Psoas muscle (tissue), 8 donors: ENCODE data around the gene FBXO2. TPM values are rescaled to one million over a fixed set of nuclear protein-coding genes. Genes with fewer than 3 reads are reported as not detected.

Source experiments
- ATAC-seq, 4 donors: fragments of 200-7000 bp; cut with Tn5 transposase; one replicate each; pipeline ENCODE4 v1.9.1; 2020; ENCODE audit warnings: moderate library complexity in 3 of 4, mild to moderate bottlenecking in 2 of 4
- DNase-seq, 2 donors: peaks; one replicate each; pipeline ENCODE4 v3.0.0-alpha.2; 2020
- H3K27ac ChIP-seq: fragments of 200-600 bp; one replicate; pipeline ENCODE4 v1.8.0; 2022
- H3K27me3 ChIP-seq, 3 donors: fragments of 200-600 bp in 1 of 3; one replicate each; pipeline versions ENCODE4 v1.6.1 to v1.8.0; 2013 to 2022; ENCODE audit warnings: low read length in 2 of 3, mild to moderate bottlenecking in 2 of 3, moderate library complexity in 1 of 3; ENCODE audit not compliant: insufficient read depth in 3 of 3
- H3K36me3 ChIP-seq, 2 donors: fragments of 200-600 bp in 1 of 2; one replicate each; pipeline versions ENCODE4 v1.6.1 to v1.8.0; 2013 to 2022; ENCODE audit warnings: low read depth in 1 of 2, mild to moderate bottlenecking in 1 of 2, moderate library complexity in 1 of 2; ENCODE audit not compliant: insufficient read depth in 1 of 2
- H3K4me1 ChIP-seq: fragments of 200-600 bp; one replicate; pipeline ENCODE4 v1.8.0; 2022
- H3K4me3 ChIP-seq: fragments of 200-600 bp; one replicate; pipeline ENCODE4 v1.8.0; 2022; ENCODE audit warnings: mild to moderate bottlenecking
- H3K9me3 ChIP-seq: fragments of 200-600 bp; one replicate; pipeline ENCODE4 v1.8.0; 2022
- CTCF ChIP-seq: fragments of 200-600 bp; IDR thresholded peaks from one replicate; pipeline ENCODE4 v1.8.0; 2022; ENCODE audit warnings: antibody characterized with exemption
- WGBS, 3 donors: extraction: QIAGEN DNeasy Blood & Tissue Kit; methylation state at CpG; one replicate each; pipeline versions ENCODE4 v1.1.6 to v1.1.7; 2013; 5-methylcytosine and 5-hydroxymethylcytosine counted together
- intact Hi-C, 2 donors: fragments of 100-400 bp; cut with DNase I; formaldehyde crosslinking; loops; one replicate each; pipeline versions ENCODE4 v1.11.0 to v1.14.2; 2022
- polyA plus RNA-seq, 3 donors: library from polyadenylated mRNA; stranded (reverse); fragments of 200-250 nt; gene quantifications; one replicate each; pipeline ENCODE4 v1.2.3, GENCODE V29; 2013
- total RNA-seq, 4 donors: library from RNA; stranded (reverse); fragmentation: NEBNext Ultra II Directional in 2 of 4; extraction: Animal tissue kit (Norgen Biotek cat#: 25700) in 2 of 4; gene quantifications; one replicate each; pipeline versions ENCODE4 v1.2.1 to v1.2.4, GENCODE V29; 2021 to 2023
- donor health status: healthy with polysubstance abuse.
- donor health status: DM: no; HTN: no; CAD: no; lungs with moderate emphysema.
- donor health status: Bipolar disorder and iron deficiency.
- donor health status: healthy.
- donor health status: DM: yes; HTN: yes; CAD: no.
- donor health status: DM: no; HTN: no; CAD: no.
- donor health status: DM: no; HTN: no; CAD: no.
- donor health status: DM: yes; HTN: yes; CAD: no.

FBXO2 gene
- total and polyA plus RNA-seq, 7 donors: 0.35 to 20.9 (median 1.2) TPM

DNA sequence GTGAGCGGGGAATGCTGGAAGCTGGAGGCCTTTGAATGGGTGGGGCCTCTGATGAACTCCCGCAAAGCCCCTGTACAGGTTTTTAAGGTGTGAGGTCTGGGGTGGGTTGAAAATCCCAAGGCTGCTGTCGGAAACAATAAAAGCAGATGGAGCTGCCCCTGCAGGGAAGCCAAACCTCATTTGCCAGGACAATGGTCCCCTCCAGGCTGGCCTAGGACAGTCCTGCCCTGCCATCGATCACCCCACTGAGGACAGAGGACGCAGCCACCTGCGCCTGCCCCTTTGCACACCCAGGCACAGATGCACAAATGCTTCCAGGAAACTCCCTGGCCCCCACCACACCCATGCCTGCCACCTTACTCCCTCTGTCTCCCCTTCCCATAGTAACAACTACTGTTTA, 41.6 kb upstream of the FBXO2 start:
- Histone ChIP-seq H3K4me3 (no peak overlapping the region), H3K36me3 (no peaks in the 10 kb centered on the region), H3K27ac (no peak overlapping the region), H3K4me1 (peaks cover 6% of the 10 kb centered on the region), H3K27me3 (peaks cover 0 to 67% (median 17%) of the 10 kb centered on the region in 3 donors), H3K9me3 (no peaks in the 10 kb centered on the region)
- TF ChIP-seq CTCF: no peak
- intact Hi-C loops: no loop called here
- ATAC-seq (no peak), DNase-seq (no peak)
- WGBS, 3 donors: 81 to 94% (median 89%) methylated on average over 6 of the region's 6 CpGs

GRCh38 chr1:11693917-11694316, 39.7 kb upstream of the FBXO2 start:
- DNase-seq: no peak
- H3K4me3 ChIP-seq: no peak overlapping the region
- intact Hi-C loops: no loop called here
- ATAC-seq: no peak
- H3K36me3 ChIP-seq: no peaks in the 10 kb centered on the region
- TF ChIP-seq CTCF: no peak
- H3K27me3 ChIP-seq: peaks cover 0 to 62% (median 23%) of the 10 kb centered on the region in 3 donors
- H3K27ac ChIP-seq: no peak overlapping the region
- WGBS, 3 donors: 57 to 68% (median 57%) methylated on average over 5 of the region's 5 CpGs
- no peaks in the 10 kb centered on the region for H3K4me1 ChIP-seq
- H3K9me3 ChIP-seq: no peaks in the 10 kb centered on the region

- DNase-seq (peak in 1 of 2 donors; percentile 35), ATAC-seq (peak in 3 of 4 donors; percentile 59 to 65 (median 61))
- H3K9me3 ChIP-seq: no peaks in the 10 kb centered on the region
- H3K27me3 ChIP-seq: peaks cover 0 to 57% (median 23%) of the 10 kb centered on the region in 3 donors
- H3K4me1 ChIP-seq: no peaks in the 10 kb centered on the region
- no peak overlapping the region for H3K4me3 ChIP-seq
- TF ChIP-seq CTCF: no peak
- no peak overlapping the region for H3K27ac ChIP-seq
- intact Hi-C loops: no loop called here
- 7 to 18% (median 14%) methylated on average over 6 of the region's 6 CpGs for WGBS, 3 donors
- H3K36me3 ChIP-seq: no peaks in the 10 kb centered on the region
These were observed 38.9 kb upstream of the FBXO2 start for GRCh38 chr1:11693024-11693590.

DNA sequence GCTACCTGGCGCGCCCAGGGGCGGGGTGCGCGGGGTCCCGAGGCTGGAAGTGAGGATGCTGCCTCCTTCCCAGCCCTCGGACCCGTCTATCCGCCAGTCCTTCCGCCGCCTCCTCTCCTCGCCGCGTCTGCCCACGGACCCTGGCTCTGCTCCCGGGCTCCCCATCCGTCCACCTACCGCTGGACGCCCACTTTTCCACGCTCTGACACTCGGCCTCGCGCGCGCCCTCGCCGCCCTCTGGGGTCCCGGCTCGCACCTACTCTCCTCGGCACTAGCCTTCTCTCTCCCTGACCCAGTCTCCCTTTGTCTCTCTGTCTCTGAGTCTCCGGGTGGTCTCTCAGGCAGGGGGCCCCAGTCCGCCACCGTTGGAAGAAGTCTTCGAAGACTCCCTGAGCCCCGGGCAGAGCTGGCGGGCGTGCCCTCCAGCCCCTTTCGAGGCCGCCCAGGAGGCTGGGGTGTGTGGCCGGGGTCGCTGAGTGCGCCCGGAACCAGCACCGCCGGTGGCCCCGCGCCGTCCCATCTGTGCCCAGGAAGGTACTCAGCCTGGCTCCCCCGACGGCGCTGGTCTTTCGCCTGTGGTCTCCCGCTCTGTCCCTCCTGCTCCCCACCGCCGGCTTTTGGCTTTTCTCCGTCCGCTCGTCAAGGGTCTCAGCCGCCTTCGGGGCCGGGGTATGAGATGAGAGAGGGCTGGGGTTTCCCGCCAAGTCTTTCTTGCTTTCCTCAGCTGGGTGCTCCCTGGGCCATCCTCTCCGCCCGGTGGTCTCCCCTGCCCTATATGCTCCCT, 37.9 kb upstream of the FBXO2 start:
- no peak overlapping the region for H3K27ac ChIP-seq
- intact Hi-C loops: no loop called here
- peak overlapping the region; percentile 55 for H3K4me3 ChIP-seq
- ATAC-seq: no peak
- H3K4me1 ChIP-seq: no peaks in the 10 kb centered on the region
- TF ChIP-seq CTCF: no peak
- H3K27me3 ChIP-seq: peaks cover 0 to 57% (median 23%) of the 10 kb centered on the region in 3 donors
- no peaks in the 10 kb centered on the region for H3K9me3 ChIP-seq
- 4 to 10% (median 5%) methylated on average over 47 to 64 of the region's 64 CpGs for WGBS, 3 donors
- H3K36me3 ChIP-seq: no peaks in the 10 kb centered on the region
- DNase-seq: no peak
